H9 (cell line): ENCODE results near the gene B4GALNT4. TPM values are rescaled to one million over a fixed set of nuclear protein-coding genes. Genes with fewer than 3 reads are reported as not detected.
A peak's percentile ranks its signal among the peaks of the same experiment; 100 is the strongest.

Experiments used
- DNase-seq: peaks from one replicate; pipeline ENCODE4 v3.0.0-alpha.2; 2017
- H2AFZ ChIP-seq: one replicate; pipeline ENCODE4 v1.6.1; 2013; ENCODE audit warnings: mild to moderate bottlenecking, low read length, control low read depth, moderate library complexity
- H2AK5ac ChIP-seq: 2 replicates; pipeline ENCODE4 v1.6.1; 2013; ENCODE audit warnings: low read length, control low read depth, mixed read lengths; ENCODE audit not compliant: insufficient read length
- H2BK120ac ChIP-seq: one replicate; pipeline ENCODE4 v1.6.1; 2013; ENCODE audit warnings: low read depth, mild to moderate bottlenecking, low read length, control low read depth, inconsistent platforms; ENCODE audit not compliant: poor library complexity, severe bottlenecking
- H2BK12ac ChIP-seq: 2 replicates; pipeline ENCODE4 v1.6.1; 2013; ENCODE audit warnings: low read length, control low read depth, mixed read lengths, low read depth; ENCODE audit not compliant: insufficient read length
- H2BK15ac ChIP-seq: 2 replicates; pipeline ENCODE4 v1.6.1; 2013; ENCODE audit warnings: low read depth, low read length, control low read depth
- H2BK20ac ChIP-seq: one replicate; pipeline ENCODE4 v1.6.1; 2013; ENCODE audit warnings: low read depth, mild to moderate bottlenecking, low read length, control low read depth, inconsistent platforms; ENCODE audit not compliant: poor library complexity, severe bottlenecking
- H2BK5ac ChIP-seq: 2 replicates; pipeline ENCODE4 v1.6.1; 2013; ENCODE audit warnings: low read length, control low read depth, mixed read lengths; ENCODE audit not compliant: insufficient read length
- H3K14ac ChIP-seq: 2 replicates; pipeline ENCODE4 v1.6.1; 2013; ENCODE audit warnings: low read length, control low read depth; ENCODE audit not compliant: insufficient read depth
- H3K18ac ChIP-seq: 2 replicates; pipeline ENCODE4 v1.6.1; 2013; ENCODE audit warnings: low read depth, mild to moderate bottlenecking, mixed read lengths, low read length, control low read depth; ENCODE audit not compliant: insufficient read length
- H3K23ac ChIP-seq: 2 replicates; pipeline ENCODE4 v1.6.1; 2013; ENCODE audit warnings: low read length, control low read depth, mixed read lengths, low read depth; ENCODE audit not compliant: insufficient read length
- H3K23me2 ChIP-seq: 2 replicates; pipeline ENCODE4 v1.6.1; 2013; ENCODE audit warnings: low read depth, mild to moderate bottlenecking, mixed read lengths, low read length, control low read depth; ENCODE audit not compliant: insufficient read length, poor library complexity, severe bottlenecking
- H3K27ac ChIP-seq: 2 replicates; pipeline ENCODE4 v1.5.1; 2013; ENCODE audit warnings: low read length, control low read depth, mixed read lengths, low read depth; ENCODE audit not compliant: insufficient read length
- H3K27me3 ChIP-seq: 2 replicates; pipeline ENCODE4 v1.6.1; 2013; ENCODE audit warnings: low read length, control low read depth, inconsistent platforms; ENCODE audit not compliant: insufficient read depth
- H3K4ac ChIP-seq: 2 replicates; pipeline ENCODE4 v1.6.1; 2013; ENCODE audit warnings: low read depth, mild to moderate bottlenecking, control low read depth, inconsistent platforms, low read length, moderate library complexity
- H3K4me1 ChIP-seq: 2 replicates; pipeline ENCODE4 v1.6.1; 2013; ENCODE audit warnings: low read length, control low read depth, inconsistent platforms; ENCODE audit not compliant: insufficient read depth
- H3K4me2 ChIP-seq: 2 replicates; pipeline ENCODE4 v1.6.1; 2013; ENCODE audit warnings: low read length, control low read depth, mixed read lengths; ENCODE audit not compliant: insufficient read length, insufficient read depth
- H3K56ac ChIP-seq: 2 replicates; pipeline ENCODE4 v1.6.1; 2013; ENCODE audit warnings: low read depth, mild to moderate bottlenecking, mixed read lengths, low read length, control low read depth; ENCODE audit not compliant: insufficient read length
- H3K79me1 ChIP-seq: 2 replicates; pipeline ENCODE4 v1.6.1; 2013; ENCODE audit warnings: low read depth, mild to moderate bottlenecking, moderate library complexity, low read length, control low read depth, inconsistent platforms; ENCODE audit not compliant: insufficient read depth, poor library complexity, severe bottlenecking
- H3K79me2 ChIP-seq: 2 replicates; pipeline ENCODE4 v1.6.1; 2013; ENCODE audit warnings: low read length, control low read depth, inconsistent platforms; ENCODE audit not compliant: insufficient read depth
- H3K9ac ChIP-seq: 2 replicates; pipeline ENCODE4 v1.6.1; 2013; ENCODE audit warnings: low read length, control low read depth, mixed read lengths; ENCODE audit not compliant: insufficient read length; ENCODE audit errors: extremely low read depth
- H3K9me3 ChIP-seq: one replicate; pipeline ENCODE4 v1.6.1; 2013; ENCODE audit warnings: low read depth, low read length, inconsistent platforms; ENCODE audit not compliant: control insufficient read depth
- H3T11ph ChIP-seq: one replicate; pipeline ENCODE4 v1.6.1; 2013; ENCODE audit warnings: mild to moderate bottlenecking, low read length, control low read depth, inconsistent platforms
- H4K20me1 ChIP-seq: one replicate; pipeline ENCODE4 v1.6.1; 2013; ENCODE audit not compliant: control insufficient read depth, insufficient read length, insufficient read depth
- H4K5ac ChIP-seq: 2 replicates; pipeline ENCODE4 v1.6.1; 2013; ENCODE audit warnings: low read depth, mild to moderate bottlenecking, mixed read lengths, low read length, control low read depth; ENCODE audit not compliant: insufficient read length
- H4K8ac ChIP-seq: replicated peaks from 2 replicates; pipeline ENCODE4 v1.6.1; 2013; ENCODE audit warnings: low read length, control low read depth, mixed read lengths, low read depth; ENCODE audit not compliant: insufficient read length
- H4K91ac ChIP-seq: 2 replicates; pipeline ENCODE4 v1.6.1; 2013; ENCODE audit warnings: low read depth, mild to moderate bottlenecking, moderate library complexity, mixed read lengths, low read length, control low read depth; ENCODE audit not compliant: insufficient read length
- H3K27ac Mint-ChIP-seq, 3 experiments: 2 replicates in 2 of 3; 3 replicates in 1 of 3; pipeline ENCODE4 v1.8.0; 2020 to 2021; ENCODE audit warnings: mixed read lengths in 3 of 3, mild to moderate bottlenecking in 1 of 3, moderate library complexity in 1 of 3
- H3K27me3 Mint-ChIP-seq: 2 replicates; pipeline ENCODE4 v1.8.0; 2021; ENCODE audit warnings: low read depth, mild to moderate bottlenecking, moderate library complexity, mixed read lengths
- H3K36me3 Mint-ChIP-seq, 3 experiments: 2 replicates in 2 of 3; 3 replicates in 1 of 3; pipeline ENCODE4 v1.8.0; 2020 to 2021; ENCODE audit warnings: low read depth in 3 of 3, mixed read lengths in 3 of 3; ENCODE audit not compliant: insufficient read depth in 1 of 3
- H3K4me1 Mint-ChIP-seq, 2 experiments: 2 replicates each; pipeline ENCODE4 v1.8.0; 2020; ENCODE audit warnings: mixed read lengths in 2 of 2
- H3K4me3 Mint-ChIP-seq, 2 experiments: 2 replicates in 1 of 2; 3 replicates in 1 of 2; pipeline ENCODE4 v1.8.0; 2020 to 2021; ENCODE audit warnings: mild to moderate bottlenecking in 2 of 2, mixed read lengths in 2 of 2, moderate library complexity in 1 of 2
- H3K9me3 Mint-ChIP-seq, 2 experiments: 2 replicates in 1 of 2; 3 replicates in 1 of 2; pipeline ENCODE4 v1.8.0; 2020; ENCODE audit warnings: mild to moderate bottlenecking in 2 of 2, mixed read lengths in 2 of 2, moderate library complexity in 1 of 2
- WGBS: extraction: QIAGEN DNeasy Blood & Tissue Kit; methylation state at CpG from one replicate; pipeline ENCODE4 v1.1.7; 2013; ENCODE audit warnings: missing lambda C conversion rate, low lambda C conversion rate, mixed read lengths; ENCODE audit not compliant: insufficient read length; ENCODE audit errors: extremely low coverage; 5-methylcytosine and 5-hydroxymethylcytosine counted together
- total RNA-seq: library from RNA; stranded (reverse); gene quantifications from 2 replicates; pipeline ENCODE4 v1.2.1, GENCODE V29; 2021
- TF ChIP-seq, protein P1 (sequence below): fragments of 200-600 bp; sonication (generic); conservative IDR thresholded peaks from 3 replicates; pipeline ENCODE4 v1.8.0; 2021; ENCODE audit warnings: antibody characterized with exemption, mild to moderate bottlenecking

B4GALNT4 gene
- total RNA-seq, 1 experiment from 2014 or later: 105 TPM

DNA sequence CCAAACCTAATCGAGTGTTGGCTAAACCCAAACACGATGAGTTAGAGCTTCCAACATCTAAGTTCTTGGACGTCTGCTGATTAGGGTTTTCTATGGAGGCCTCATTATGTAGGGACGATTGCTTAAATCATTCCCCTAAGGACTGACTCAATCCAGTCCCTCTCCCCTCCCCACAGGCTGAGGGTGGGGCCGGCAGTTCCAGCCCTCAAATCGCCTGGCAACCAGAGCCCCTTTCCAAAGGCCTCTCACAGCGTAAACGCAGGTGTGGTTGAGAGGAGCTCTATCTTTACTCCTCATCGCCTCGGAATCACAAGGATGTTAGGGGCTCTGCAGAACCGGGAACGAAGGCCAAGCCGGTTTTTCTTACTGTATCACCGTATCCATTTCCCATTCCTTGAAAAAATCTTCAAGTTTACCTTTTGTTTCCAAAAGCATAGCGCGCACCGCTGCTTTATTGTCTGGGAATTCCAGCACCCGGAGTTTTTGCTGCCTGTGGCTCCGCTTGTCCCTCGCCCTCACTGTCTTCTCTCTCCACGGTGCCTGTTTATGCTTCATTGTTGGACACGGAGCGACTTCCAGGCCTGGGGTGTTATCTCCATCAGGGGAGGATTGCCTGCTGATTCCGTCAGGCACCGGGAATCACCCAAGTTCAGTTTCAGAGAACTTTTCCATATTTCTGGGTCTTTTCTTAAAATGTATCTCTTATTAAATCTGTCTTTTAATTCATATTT, 34.9 kb upstream of the B4GALNT4 start:
- Histone ChIP-seq H3K18ac (peak overlapping the region; percentile 50), H3K79me2 (no peaks in the 10 kb centered on the region), H3K27ac (peak overlapping the region; percentile 7), H2AK5ac (no peak overlapping the region), H3K4me2 (no peak overlapping the region), H3K79me1 (no peaks in the 10 kb centered on the region), H2BK12ac (peak overlapping the region; percentile 93), H3T11ph (no peak overlapping the region), H3K27me3 (no peaks in the 10 kb centered on the region), H3K23ac (no peak overlapping the region), H2AFZ (no peak overlapping the region), H2BK5ac (no peak overlapping the region), H4K8ac (no peak overlapping the region), H2BK20ac (no peak overlapping the region), H3K23me2 (no peaks in the 10 kb centered on the region), H3K4ac (no peak overlapping the region; the same call in 1 of the 2 replicates), H2BK15ac (no peak overlapping the region), H3K4me1 (peaks cover 12% of the 10 kb centered on the region; the same call in 1 of the 2 replicates), H2BK120ac (no peak overlapping the region), H4K20me1 (no peaks in the 10 kb centered on the region), H4K91ac (no peak overlapping the region), H4K5ac (no peak overlapping the region), H3K14ac (peak overlapping the region; percentile 2; the same call in 1 of the 2 replicates), H3K9ac (no peak overlapping the region), H3K56ac (no peak overlapping the region), H3K9me3 (no peaks in the 10 kb centered on the region)
- H3K4me1 Mint-ChIP-seq: peaks cover 33 to 39% of the 10 kb centered on the region in 2 experiments
- H3K27me3 Mint-ChIP-seq: peaks cover 3% of the 10 kb centered on the region
- no CpG with 5 or more reads among the region's 25 CpGs for WGBS
- peak overlapping the region; percentile 97 to 98 (median 98) for H3K27ac Mint-ChIP-seq
- peak overlapping the region; percentile 29 to 72; a peak in 3 of 5 replicates for H3K4me3 Mint-ChIP-seq
- DNase-seq: peak; percentile 90
- peaks cover 4 to 33% (median 11%) of the 10 kb centered on the region in 3 experiments; a peak in 6 of 7 replicates for H3K36me3 Mint-ChIP-seq
- H3K9me3 Mint-ChIP-seq: peaks cover 21 to 25% of the 10 kb centered on the region in 2 experiments
- TF ChIP-seq, protein P1, sequence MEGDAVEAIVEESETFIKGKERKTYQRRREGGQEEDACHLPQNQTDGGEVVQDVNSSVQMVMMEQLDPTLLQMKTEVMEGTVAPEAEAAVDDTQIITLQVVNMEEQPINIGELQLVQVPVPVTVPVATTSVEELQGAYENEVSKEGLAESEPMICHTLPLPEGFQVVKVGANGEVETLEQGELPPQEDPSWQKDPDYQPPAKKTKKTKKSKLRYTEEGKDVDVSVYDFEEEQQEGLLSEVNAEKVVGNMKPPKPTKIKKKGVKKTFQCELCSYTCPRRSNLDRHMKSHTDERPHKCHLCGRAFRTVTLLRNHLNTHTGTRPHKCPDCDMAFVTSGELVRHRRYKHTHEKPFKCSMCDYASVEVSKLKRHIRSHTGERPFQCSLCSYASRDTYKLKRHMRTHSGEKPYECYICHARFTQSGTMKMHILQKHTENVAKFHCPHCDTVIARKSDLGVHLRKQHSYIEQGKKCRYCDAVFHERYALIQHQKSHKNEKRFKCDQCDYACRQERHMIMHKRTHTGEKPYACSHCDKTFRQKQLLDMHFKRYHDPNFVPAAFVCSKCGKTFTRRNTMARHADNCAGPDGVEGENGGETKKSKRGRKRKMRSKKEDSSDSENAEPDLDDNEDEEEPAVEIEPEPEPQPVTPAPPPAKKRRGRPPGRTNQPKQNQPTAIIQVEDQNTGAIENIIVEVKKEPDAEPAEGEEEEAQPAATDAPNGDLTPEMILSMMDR: no peak
